GM19035 (cell line): ENCODE results near the gene COPG1.

Experiments used
- ATAC-seq: cut with Tn5 transposase; IDR thresholded peaks from one replicate; pipeline ENCODE4 v1.9.1; 2021; ENCODE audit not compliant: unreplicated experiment

COPG1 gene

GRCh38 chr3:129313665-129314385 lies 64.4 kb downstream of the COPG1 start:
- no peak for ATAC-seq

DNA sequence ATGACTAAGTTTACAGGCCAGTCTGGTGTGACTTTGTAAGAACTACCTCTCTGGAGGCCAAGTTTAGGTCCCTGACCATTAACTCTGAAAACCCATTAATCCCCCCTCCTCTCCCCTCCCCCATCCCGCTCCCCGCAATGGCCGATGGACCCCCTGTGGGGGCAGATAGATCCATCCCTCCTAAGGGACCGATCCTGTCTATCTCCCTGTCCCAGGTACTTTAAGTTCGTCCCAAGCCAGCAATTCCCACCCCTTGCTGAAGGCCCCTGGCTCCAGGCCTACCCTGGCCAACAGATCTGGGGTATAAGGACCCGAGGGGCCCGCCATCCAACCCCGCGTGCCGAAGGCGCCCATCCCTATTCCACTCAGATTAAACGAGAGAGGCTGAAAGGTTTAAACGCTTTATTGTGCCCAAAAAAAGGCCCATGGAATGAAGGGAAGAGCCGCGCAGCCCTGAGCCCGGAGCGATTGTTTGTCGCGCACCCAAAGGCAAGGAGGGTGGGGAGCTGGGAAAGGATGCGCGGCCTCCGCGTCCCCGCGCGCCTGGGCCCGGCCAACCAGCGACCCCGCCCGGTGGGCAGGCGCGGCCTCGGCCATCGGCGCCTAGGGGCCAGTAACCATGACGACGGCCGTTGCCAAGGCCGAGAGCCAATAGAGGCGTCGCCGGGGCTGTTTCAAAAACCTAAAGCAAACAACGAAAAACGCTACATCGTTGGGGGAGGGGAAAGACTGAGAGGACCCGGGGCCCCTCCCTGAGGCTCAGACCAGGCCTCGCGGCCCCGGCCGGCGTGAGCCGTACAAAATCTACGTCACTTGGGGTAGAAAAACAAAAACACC lies 65.2 kb downstream of the COPG1 start:
- ATAC-seq = peak; percentile 28

DNA sequence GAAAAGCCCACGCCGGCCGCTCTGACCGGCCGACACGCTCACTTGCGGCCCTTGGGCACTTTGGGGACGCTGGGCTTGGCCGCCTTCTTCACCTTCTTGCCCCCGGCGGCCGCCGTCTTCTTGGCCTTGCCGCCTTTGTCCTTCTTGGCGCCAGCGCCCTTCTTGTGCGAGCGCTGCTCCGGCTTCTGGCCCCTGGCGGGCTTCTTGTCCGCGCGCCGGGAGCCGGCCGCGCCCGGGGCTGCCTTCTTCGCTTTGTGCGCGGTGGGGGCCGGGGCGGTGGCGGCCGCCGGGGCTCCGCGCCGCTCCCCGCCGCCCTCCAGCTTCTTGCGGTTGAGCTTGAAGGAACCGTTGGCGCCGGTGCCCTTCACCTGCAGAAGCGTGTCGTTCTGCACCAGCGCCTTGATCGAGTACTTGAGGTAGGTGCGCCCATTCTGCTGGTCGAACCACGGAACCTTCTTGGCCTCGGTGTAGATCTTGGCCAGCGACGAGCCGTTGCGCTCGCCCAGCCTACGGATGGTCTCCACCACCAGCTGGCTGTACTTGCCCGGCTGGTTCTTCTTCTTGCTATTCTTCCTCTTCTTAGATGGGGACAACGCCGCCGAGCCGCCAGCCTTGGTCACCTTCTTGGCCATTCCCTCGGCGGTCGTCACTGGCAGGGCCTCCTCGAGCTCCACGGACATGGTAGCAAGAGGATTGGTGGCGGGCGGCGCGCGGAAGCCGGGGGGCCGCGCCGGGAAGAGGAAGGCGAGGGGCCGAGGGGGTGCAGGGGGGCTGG lies 66.0 kb downstream of the COPG1 start:
- ATAC-seq = peak; percentile 7

- no peak for ATAC-seq
These were observed 66.5 kb downstream of the COPG1 start for GRCh38 chr3:129315998-129316247.

- ATAC-seq = peak; percentile 46
These were observed 67.0 kb downstream of the COPG1 start for GRCh38 chr3:129316248-129317013.

DNA sequence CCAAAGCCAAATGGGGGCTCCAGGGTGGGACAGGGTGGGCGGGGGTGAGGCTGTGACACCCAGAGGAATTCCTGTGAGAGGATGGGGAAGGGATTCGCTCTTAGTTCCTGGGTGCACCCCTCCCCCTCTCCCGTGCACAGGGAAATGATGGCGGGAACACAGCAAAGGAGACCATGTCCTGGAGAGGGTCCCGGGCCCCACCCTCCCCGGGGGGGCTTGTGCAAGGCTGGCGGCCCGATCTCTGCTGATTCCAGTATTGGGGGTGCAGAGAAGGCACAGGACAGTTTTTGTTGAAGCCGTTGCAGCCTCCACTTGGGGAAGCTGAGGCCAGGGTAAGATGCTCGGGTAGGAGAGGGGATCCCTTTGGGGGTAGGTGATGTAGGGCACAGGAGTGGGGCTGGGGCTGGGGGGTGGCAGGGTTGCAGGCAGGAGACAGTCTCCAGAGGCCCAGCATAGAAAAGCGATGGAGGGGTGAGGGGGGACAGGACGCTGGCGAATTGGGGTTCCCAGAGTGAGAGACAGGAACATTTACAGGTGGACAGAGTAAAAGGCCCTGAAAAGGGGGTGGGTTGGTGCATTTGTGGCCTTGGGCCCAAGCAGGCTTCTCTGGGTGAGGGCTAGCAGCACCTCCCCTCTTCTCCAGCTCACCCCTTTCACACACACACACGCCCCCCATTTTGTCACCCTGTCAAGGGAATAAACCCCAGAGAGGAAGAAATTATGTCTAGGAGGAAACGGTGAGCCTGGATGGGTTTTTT lies 67.8 kb downstream of the COPG1 start:
- no peak for ATAC-seq

- ATAC-seq = no peak
These were observed 68.4 kb downstream of the COPG1 start for GRCh38 chr3:129317848-129318247.

- no peak for ATAC-seq
These were observed 69.5 kb downstream of the COPG1 start for GRCh38 chr3:129318921-129319320.

DNA sequence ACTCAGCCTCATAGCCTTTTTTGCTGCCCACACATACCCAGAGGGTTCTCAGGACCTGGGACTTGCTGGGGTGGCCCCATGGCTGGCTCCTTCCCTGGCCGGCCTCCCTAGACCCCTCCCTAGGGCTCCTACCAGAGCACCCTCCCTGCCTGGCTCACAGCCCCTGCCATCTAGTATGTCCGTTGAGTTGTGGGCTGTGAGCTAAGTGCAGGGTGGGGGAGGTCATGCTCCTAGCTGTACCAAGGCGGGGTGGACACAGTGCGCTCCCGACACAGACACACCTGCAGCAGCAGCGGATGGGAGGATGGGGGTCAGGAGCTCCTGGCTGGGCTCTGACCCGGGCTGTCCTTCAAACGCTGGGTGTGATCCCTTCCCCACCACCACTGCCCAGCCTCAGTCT lies 70.9 kb downstream of the COPG1 start:
- ATAC-seq = no peak

DNA sequence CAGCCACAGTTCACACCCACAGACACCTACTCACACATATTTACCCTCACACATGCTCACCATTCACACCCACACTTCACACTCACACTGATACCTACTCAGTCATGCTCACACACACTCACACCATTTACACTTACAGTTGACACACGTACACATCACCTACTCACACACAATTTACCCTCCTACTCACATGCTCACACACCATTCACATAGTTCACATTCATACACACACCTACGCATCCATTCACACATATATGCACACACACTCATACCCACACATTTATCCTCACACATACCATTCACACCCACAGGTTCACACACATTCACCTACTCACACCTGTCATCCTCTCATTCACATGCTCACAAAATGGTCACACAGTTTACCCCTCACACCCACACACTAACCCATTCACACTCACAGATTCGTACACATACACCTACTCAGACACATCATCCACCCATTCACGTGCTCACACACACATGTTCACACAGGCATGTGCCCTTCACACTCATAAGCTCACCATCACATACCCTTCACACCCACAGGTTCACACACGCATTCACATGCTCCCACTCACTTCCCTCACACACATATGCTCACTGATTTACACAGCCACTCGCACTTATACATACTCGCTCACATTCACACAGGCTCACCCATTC lies 71.5 kb downstream of the COPG1 start:
- no peak for ATAC-seq

GRCh38 chr3:129321887-129322286 lies 72.5 kb downstream of the COPG1 start:
- ATAC-seq = no peak

- ATAC-seq = no peak
These were observed 74.4 kb downstream of the COPG1 start for GRCh38 chr3:129323651-129324294.

DNA sequence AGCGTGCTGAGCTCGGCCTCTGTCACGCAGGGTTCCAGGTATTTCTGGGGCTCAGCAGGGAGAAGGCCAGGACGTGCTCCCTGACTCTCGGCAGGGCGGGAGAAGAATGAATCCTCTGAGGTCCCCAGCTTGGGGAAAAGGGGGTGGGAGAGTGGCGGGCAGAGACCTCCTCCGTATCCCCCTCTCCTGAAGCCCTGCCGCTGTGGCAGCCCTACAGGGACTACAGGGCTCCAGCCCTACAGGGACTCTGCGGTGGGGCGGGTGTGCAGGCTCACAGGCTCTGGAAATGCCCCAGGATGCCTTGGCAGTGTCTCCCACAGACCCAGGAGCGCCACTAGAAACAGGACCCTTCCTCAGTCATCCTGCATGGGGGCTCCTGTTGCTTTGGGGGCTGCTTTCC lies 75.4 kb downstream of the COPG1 start:
- ATAC-seq = no peak

DNA sequence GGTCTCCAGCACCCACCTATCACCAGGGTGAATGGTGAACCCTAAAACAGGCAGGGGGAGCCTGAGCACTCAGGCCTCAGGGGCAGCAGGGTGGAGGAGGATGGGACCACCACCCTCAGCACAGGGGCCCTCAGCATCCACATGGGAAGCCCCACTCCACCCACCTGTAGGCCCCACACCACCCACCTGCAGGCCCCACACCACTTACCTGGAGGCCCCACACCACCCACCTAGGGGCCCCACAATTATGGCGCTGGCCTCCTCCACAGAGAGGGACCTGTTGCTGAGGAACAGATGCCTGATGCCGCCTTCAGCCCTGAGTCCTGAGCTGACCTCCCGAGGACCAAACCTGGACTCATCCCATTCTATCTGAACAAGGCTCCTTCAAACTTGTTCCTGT lies 76.0 kb downstream of the COPG1 start:
- no peak for ATAC-seq

DNA sequence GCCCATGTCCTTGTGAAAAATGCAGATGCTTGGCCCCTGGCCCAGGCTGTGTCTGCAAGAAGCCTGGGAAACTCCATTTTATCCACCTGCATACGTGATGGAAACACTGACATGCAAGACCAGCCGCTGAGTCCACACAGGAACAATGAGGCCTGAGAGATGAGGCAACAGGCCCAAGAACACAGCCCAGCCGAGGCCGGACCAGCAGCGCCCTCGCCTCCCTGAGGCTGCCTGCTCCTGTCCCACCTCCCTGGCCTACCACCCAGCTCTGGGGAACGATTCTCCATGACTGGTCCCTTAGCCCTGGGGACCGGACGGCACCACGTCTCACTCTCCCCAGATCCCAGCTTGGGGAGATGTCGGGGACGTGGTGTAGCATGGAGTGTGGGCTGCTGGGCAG lies 76.7 kb downstream of the COPG1 start:
- no peak for ATAC-seq

DNA sequence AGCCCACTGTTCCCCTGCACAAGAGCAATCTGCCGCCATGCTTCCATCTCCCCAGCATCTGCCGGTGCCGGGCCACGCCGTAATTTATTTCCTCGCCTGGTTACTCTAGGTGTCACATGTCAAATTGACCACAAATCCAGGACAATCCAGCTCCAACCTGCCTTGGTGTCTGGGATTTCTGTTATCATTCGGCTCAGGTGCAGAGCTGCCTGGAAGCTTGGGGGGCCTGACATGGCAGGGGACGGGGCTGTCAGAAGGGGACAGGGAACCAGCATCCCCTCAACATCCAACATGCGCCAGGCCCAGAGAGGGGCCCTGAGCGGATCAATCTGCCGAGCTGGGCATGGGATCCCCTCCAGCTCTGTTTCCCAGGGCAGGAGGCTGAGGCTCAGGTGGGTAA lies 77.2 kb downstream of the COPG1 start:
- no peak for ATAC-seq
